ENCODE data around the gene ITGA11.

DNA sequence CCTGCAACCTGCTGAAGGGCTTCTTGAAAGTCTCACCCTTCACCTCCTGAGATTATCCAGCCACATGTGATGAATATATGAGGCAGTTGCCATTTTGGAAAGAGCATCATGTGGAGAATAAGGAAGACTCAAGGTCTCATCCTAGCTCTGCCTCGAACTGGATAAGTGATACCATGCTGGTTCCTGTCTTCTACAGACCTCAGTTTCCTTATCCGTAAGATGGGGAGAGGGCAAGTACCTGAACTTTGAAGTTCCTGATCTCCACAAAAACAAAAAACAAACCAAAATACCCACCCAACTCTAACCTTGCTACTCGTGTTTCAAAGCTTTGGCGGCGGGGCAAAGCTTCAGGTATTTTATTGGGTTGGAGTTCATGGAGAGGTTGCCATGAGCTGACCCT is 31.5 kb upstream of the ITGA11 start:
- TF ChIP-seq, protein P1, sequence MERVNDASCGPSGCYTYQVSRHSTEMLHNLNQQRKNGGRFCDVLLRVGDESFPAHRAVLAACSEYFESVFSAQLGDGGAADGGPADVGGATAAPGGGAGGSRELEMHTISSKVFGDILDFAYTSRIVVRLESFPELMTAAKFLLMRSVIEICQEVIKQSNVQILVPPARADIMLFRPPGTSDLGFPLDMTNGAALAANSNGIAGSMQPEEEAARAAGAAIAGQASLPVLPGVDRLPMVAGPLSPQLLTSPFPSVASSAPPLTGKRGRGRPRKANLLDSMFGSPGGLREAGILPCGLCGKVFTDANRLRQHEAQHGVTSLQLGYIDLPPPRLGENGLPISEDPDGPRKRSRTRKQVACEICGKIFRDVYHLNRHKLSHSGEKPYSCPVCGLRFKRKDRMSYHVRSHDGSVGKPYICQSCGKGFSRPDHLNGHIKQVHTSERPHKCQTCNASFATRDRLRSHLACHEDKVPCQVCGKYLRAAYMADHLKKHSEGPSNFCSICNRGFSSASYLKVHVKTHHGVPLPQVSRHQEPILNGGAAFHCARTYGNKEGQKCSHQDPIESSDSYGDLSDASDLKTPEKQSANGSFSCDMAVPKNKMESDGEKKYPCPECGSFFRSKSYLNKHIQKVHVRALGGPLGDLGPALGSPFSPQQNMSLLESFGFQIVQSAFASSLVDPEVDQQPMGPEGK (CRISPR knock-in tag; IDR thresholded peaks at IDR 0.05; ENCODE audit: borderline replicate concordance), result no peak
- TF ChIP-seq ZFP3 (CRISPR knock-in tag; IDR thresholded peaks at IDR 0.05) (no peak), ZNF565 (CRISPR knock-in tag; conservative IDR thresholded peaks at IDR 0.05; ENCODE audit: low read depth) (no peak), TCF4 (CRISPR knock-in tag; IDR thresholded peaks at IDR 0.05; ENCODE audit: borderline replicate concordance) (no peak), ARNTL (CRISPR knock-in tag; IDR thresholded peaks at IDR 0.05; ENCODE audit: borderline replicate concordance, low read depth) (no peak), ZC3H10 (CRISPR knock-in tag; IDR thresholded peaks at IDR 0.05) (no peak), ZNF70 (CRISPR knock-in tag; IDR thresholded peaks at IDR 0.05) (no peak), SNAI2 (CRISPR knock-in tag; IDR thresholded peaks at IDR 0.05) (no peak), TOX (CRISPR knock-in tag; IDR thresholded peaks at IDR 0.05; ENCODE audit: borderline replicate concordance) (no peak), ZFP30 (CRISPR knock-in tag; IDR thresholded peaks at IDR 0.05) (no peak), PPARA (CRISPR knock-in tag; IDR thresholded peaks at IDR 0.05; ENCODE audit: borderline replicate concordance) (no peak)
- TF ChIP-seq, protein P2, sequence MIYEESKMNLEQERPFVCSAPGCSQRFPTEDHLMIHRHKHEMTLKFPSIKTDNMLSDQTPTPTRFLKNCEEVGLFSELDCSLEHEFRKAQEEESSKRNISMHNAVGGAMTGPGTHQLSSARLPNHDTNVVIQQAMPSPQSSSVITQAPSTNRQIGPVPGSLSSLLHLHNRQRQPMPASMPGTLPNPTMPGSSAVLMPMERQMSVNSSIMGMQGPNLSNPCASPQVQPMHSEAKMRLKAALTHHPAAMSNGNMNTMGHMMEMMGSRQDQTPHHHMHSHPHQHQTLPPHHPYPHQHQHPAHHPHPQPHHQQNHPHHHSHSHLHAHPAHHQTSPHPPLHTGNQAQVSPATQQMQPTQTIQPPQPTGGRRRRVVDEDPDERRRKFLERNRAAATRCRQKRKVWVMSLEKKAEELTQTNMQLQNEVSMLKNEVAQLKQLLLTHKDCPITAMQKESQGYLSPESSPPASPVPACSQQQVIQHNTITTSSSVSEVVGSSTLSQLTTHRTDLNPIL (CRISPR knock-in tag; IDR thresholded peaks at IDR 0.05; ENCODE audit: low read depth), result no peak

Measured in SK-N-SH treated with all-trans-retinoic acid at 6 μM for 48 hours (cell line).